ENCODE results near the gene MLLT1. TPM values are rescaled to one million over a fixed set of nuclear protein-coding genes. Genes with fewer than 3 reads are reported as not detected.

The MLLT1 gene
- total and polyA plus RNA-seq, 2 donors (not counting 1 experiment from before 2014, with no cell fraction given) = 19.4 to 40.2 TPM

DNA sequence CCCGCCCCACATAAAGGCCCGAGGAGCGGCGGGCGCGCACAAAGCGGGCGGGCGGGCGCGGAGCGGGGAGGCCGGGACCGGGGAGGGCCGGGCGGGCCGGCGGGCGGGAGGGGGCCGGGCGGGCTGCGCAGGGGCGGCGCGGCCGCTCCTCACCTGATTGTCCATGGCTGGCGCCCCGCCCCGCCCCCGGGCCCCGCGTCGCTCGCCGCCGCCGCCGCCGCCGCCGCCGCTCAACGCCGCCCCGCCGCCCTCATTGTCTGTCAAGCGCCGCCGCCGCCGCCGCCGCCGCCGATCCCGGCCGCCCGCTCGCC lies 200 bp downstream of the MLLT1 start:
- intact Hi-C loops (cut with micrococcal nuclease) = no loop called here
- peaks cover 15 to 23% of the 10 kb centered on the region in 2 donors for H3K4me1 ChIP-seq (ENCODE audit: control insufficient read depth in 2 of 2, insufficient read depth in 2 of 2, low read length in 2 of 2)
- WGBS (ENCODE audit: insufficient coverage) = under 1% methylated on average over 56 of the region's 59 CpGs
- H4K20me1 ChIP-seq (ENCODE audit: control insufficient read depth, insufficient read depth, low read length, poor library complexity, severe bottlenecking) = peaks cover 46% of the 10 kb centered on the region
- H3K27me3 ChIP-seq (replicated peaks in 1 of 4; ENCODE audit: control extremely low read depth in 1 of 4, control insufficient read depth in 3 of 4, insufficient read depth in 4 of 4, low read length in 3 of 4) = no peaks in the 10 kb centered on the region
- H3K9ac ChIP-seq (ENCODE audit: low read length) = peak overlapping the region; percentile 74
- CTCF ChIA-PET = interaction anchor here (1.0 to 1.4 kb wide), 2 partner anchors 61 to 584 kb away, joined by 4 read pairs; no protein-coding TSS in a partner anchor
- DNase-seq = no peak
- peaks cover 49% of the 10 kb centered on the region for H3K79me2 ChIP-seq (ENCODE audit: control insufficient read depth, insufficient read depth, low read length)
- Mint-ChIP-seq H3K27me3 (no peaks in the 10 kb centered on the region), H3K4me3 (peak overlapping the region; percentile 69), H3K27ac (no peak overlapping the region), H3K4me1 (peaks cover 29% of the 10 kb centered on the region), H3K9me3 (ENCODE audit: insufficient read depth) (no peaks in the 10 kb centered on the region)
- no peaks in the 10 kb centered on the region for H3K9me3 ChIP-seq (ENCODE audit: control extremely low read depth in 1 of 3, control insufficient read depth in 2 of 3, insufficient read depth in 1 of 3, low read length in 2 of 3)
- H2AFZ ChIP-seq (ENCODE audit: insufficient read depth, low read depth, low read length, poor library complexity, severe bottlenecking) = peak overlapping the region; percentile 64
- TF ChIP-seq EZH2 (IDR thresholded peaks at IDR 0.05; ENCODE audit: borderline replicate concordance, insufficient read depth, low read depth, low read length, poor library complexity, severe bottlenecking) = no peak
- TF ChIP-seq, protein P1, sequence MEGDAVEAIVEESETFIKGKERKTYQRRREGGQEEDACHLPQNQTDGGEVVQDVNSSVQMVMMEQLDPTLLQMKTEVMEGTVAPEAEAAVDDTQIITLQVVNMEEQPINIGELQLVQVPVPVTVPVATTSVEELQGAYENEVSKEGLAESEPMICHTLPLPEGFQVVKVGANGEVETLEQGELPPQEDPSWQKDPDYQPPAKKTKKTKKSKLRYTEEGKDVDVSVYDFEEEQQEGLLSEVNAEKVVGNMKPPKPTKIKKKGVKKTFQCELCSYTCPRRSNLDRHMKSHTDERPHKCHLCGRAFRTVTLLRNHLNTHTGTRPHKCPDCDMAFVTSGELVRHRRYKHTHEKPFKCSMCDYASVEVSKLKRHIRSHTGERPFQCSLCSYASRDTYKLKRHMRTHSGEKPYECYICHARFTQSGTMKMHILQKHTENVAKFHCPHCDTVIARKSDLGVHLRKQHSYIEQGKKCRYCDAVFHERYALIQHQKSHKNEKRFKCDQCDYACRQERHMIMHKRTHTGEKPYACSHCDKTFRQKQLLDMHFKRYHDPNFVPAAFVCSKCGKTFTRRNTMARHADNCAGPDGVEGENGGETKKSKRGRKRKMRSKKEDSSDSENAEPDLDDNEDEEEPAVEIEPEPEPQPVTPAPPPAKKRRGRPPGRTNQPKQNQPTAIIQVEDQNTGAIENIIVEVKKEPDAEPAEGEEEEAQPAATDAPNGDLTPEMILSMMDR (IDR thresholded peaks at IDR 0.05) = no peak
- no peaks in the 10 kb centered on the region for H3K36me3 ChIP-seq (replicated peaks in 1 of 2; ENCODE audit: control extremely low read depth in 1 of 2, control insufficient read depth in 1 of 2, extremely low read depth in 1 of 2, insufficient read depth in 2 of 2, low read length in 1 of 2)
- POLR2A ChIA-PET = interaction anchor here (0.6 kb wide), 1 partner anchor 11 kb away, joined by 3 read pairs; no protein-coding TSS in a partner anchor
- peak overlapping the region in 4 of 5 experiments; percentile 57 to 85 (median 66) for H3K4me3 ChIP-seq (ENCODE audit: control extremely low read depth in 1 of 5, extremely low read depth in 1 of 5, insufficient read depth in 1 of 5, low read depth in 2 of 5, low read length in 4 of 5)
- H3K27ac ChIP-seq (ENCODE audit: low read length in 2 of 2) = peak overlapping the region in 1 of 2 donors; percentile 77
- peak; percentile 42 for ATAC-seq (ENCODE audit: low read depth)
- peak overlapping the region; percentile 99 for H3K4me2 ChIP-seq (replicated peaks; ENCODE audit: low read depth, low read length, poor library complexity, severe bottlenecking)

DNA sequence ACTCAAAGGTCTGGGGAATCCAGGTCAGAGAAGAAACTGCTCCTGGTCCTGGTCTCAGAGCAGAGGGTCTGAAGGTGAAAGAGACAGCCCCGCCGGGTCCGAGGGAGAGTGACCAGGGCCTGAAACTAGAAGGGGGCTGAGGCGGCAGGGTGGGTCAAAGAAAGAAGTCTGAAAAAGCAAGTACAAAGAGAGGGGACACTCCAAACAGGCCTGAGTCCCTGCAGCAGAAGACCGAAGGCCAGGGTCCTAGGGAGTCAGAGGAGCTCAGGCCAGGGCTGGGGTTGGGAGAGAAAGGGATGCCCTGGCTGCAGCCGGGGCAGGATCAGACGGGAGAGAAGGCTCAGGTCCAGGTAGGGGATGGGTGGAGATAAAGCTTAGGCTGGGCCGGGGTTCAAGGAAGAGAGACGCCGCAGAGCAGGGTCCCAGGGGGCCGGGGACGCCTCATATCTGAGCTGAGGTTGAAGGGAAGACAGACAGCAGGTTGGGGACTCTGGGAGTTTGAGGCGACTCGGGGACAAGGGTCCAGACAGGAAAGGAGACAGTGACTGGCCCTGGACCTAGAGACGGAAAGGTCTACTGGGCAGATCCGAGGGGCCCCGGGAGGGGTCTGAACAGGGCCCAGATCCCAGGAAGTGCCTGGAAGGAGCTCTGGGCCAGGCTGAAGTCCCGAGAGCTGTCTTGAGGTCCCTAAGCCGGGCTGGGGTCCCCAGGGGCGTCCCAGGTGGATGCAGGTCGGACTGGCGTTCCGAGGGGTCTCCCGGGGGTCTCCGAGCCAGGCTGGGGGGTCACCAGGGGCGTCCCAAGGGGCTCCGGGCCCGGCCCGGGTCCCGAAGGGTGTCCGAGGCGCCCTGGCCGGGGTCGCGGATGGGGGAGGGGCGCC lies 795 bp downstream of the MLLT1 start:
- intact Hi-C loops (cut with micrococcal nuclease) = no loop called here
- Histone ChIP-seq H4K20me1 (ENCODE audit: control insufficient read depth, insufficient read depth, low read length, poor library complexity, severe bottlenecking) (peaks cover 51% of the 10 kb centered on the region), H3K27me3 (replicated peaks in 1 of 4; ENCODE audit: control extremely low read depth in 1 of 4, control insufficient read depth in 3 of 4, insufficient read depth in 4 of 4, low read length in 3 of 4) (no peaks in the 10 kb centered on the region), H3K4me2 (replicated peaks; ENCODE audit: low read depth, low read length, poor library complexity, severe bottlenecking) (peak overlapping the region; percentile 99), H3K9me3 (ENCODE audit: control extremely low read depth in 1 of 3, control insufficient read depth in 2 of 3, insufficient read depth in 1 of 3, low read length in 2 of 3) (no peaks in the 10 kb centered on the region), H3K4me3 (ENCODE audit: control extremely low read depth in 1 of 5, extremely low read depth in 1 of 5, insufficient read depth in 1 of 5, low read depth in 2 of 5, low read length in 4 of 5) (peak overlapping the region; percentile 44 to 85 (median 62)), H3K27ac (ENCODE audit: low read length in 2 of 2) (peak overlapping the region; percentile 29 to 77), H3K36me3 (replicated peaks in 1 of 2; ENCODE audit: control extremely low read depth in 1 of 2, control insufficient read depth in 1 of 2, extremely low read depth in 1 of 2, insufficient read depth in 2 of 2, low read length in 1 of 2) (no peaks in the 10 kb centered on the region), H2AFZ (ENCODE audit: insufficient read depth, low read depth, low read length, poor library complexity, severe bottlenecking) (peak overlapping the region; percentile 64), H3K9ac (ENCODE audit: low read length) (peak overlapping the region; percentile 74), H3K79me2 (ENCODE audit: control insufficient read depth, insufficient read depth, low read length) (peaks cover 55% of the 10 kb centered on the region), H3K4me1 (ENCODE audit: control insufficient read depth in 2 of 2, insufficient read depth in 2 of 2, low read length in 2 of 2) (peaks cover 15 to 23% of the 10 kb centered on the region in 2 donors)
- no peak for TF ChIP-seq EZH2 (IDR thresholded peaks at IDR 0.05; ENCODE audit: borderline replicate concordance, insufficient read depth, low read depth, low read length, poor library complexity, severe bottlenecking)
- TF ChIP-seq, protein P1 (IDR thresholded peaks at IDR 0.05) = no peak
- no peaks in the 10 kb centered on the region for H3K9me3 Mint-ChIP-seq (ENCODE audit: insufficient read depth)
- 11% methylated on average over 36 of the region's 36 CpGs for WGBS (ENCODE audit: insufficient coverage)
- peak overlapping the region; percentile 64 for H3K27ac Mint-ChIP-seq
- H3K4me1 Mint-ChIP-seq = peaks cover 32% of the 10 kb centered on the region
- ATAC-seq (ENCODE audit: low read depth) (no peak), DNase-seq (peak; percentile 46)
- H3K27me3 Mint-ChIP-seq = no peaks in the 10 kb centered on the region
- peak overlapping the region; percentile 89 for H3K4me3 Mint-ChIP-seq
- CTCF ChIA-PET = interaction anchor here (0.6 to 1.4 kb wide), 3 partner anchors 60 to 584 kb away, joined by 3 to 4 read pairs (median 4); no protein-coding TSS in a partner anchor
- POLR2A ChIA-PET = interaction anchor here (0.6 kb wide), 1 partner anchor 12 kb away, joined by 3 read pairs; no protein-coding TSS in a partner anchor

All from B cell (primary cell).